Endodermal cell (in vitro differentiated cells): ENCODE measurements around the gene ARHGAP33. TPM values are rescaled to one million over a fixed set of nuclear protein-coding genes. Genes with fewer than 3 reads are reported as not detected.

Source experiments
- DNase-seq: peaks from one replicate; pipeline ENCODE4 v3.0.0-alpha.2; 2017
- H3K27ac ChIP-seq: 2 replicates; pipeline ENCODE4 v1.5.1; 2013; ENCODE audit warnings: mild to moderate bottlenecking, low read depth, low read length, moderate library complexity
- H3K27me3 ChIP-seq: 2 replicates; pipeline ENCODE4 v1.6.1; 2013; ENCODE audit warnings: mild to moderate bottlenecking, low read length, moderate library complexity; ENCODE audit not compliant: insufficient read depth, control insufficient read depth, poor library complexity, severe bottlenecking
- H3K36me3 ChIP-seq: 2 replicates; pipeline ENCODE4 v1.7.0; 2013; ENCODE audit warnings: mild to moderate bottlenecking, low read length, moderate library complexity; ENCODE audit not compliant: control insufficient read depth, insufficient read depth
- H3K4me1 ChIP-seq: one replicate; pipeline ENCODE4 v1.7.0; 2013; ENCODE audit warnings: low read length; ENCODE audit not compliant: control insufficient read depth, insufficient read depth
- H3K4me3 ChIP-seq: 2 replicates; pipeline ENCODE4 v1.5.1; 2013; ENCODE audit warnings: mild to moderate bottlenecking, low read length, moderate library complexity
- H3K9ac ChIP-seq: 2 replicates; pipeline ENCODE4 v1.6.1; 2013; ENCODE audit warnings: mild to moderate bottlenecking, low read length, moderate library complexity; ENCODE audit not compliant: poor library complexity, severe bottlenecking; ENCODE audit errors: extremely low read depth
- H3K9me3 ChIP-seq: 2 replicates; pipeline ENCODE4 v1.6.1; 2013; ENCODE audit warnings: mild to moderate bottlenecking, low read length, moderate library complexity; ENCODE audit not compliant: control insufficient read depth
- H3K27ac Mint-ChIP-seq: 2 replicates; pipeline ENCODE4 v1.8.0; 2020; ENCODE audit warnings: mixed read lengths
- H3K27me3 Mint-ChIP-seq: 2 replicates; pipeline ENCODE4 v1.8.0; 2021; ENCODE audit warnings: mild to moderate bottlenecking, mixed read lengths; ENCODE audit not compliant: insufficient read depth
- H3K36me3 Mint-ChIP-seq: 2 replicates; pipeline ENCODE4 v1.8.0; 2020; ENCODE audit warnings: low read depth, mixed read lengths
- H3K4me1 Mint-ChIP-seq: 2 replicates; pipeline ENCODE4 v1.8.0; 2020; ENCODE audit warnings: mixed read lengths
- H3K4me3 Mint-ChIP-seq: 2 replicates; pipeline ENCODE4 v1.8.0; 2020; ENCODE audit warnings: mild to moderate bottlenecking, moderate library complexity, mixed read lengths
- H3K9me3 Mint-ChIP-seq: 2 replicates; pipeline ENCODE4 v1.8.0; 2020; ENCODE audit warnings: mild to moderate bottlenecking, mixed read lengths
- CTCF ChIP-seq: fragments of 200-600 bp; sonication (generic); conservative IDR thresholded peaks from 2 replicates; pipeline ENCODE4 v1.5.0; 2021; ENCODE audit warnings: antibody characterized with exemption, mild to moderate bottlenecking
- WGBS, 2 experiments: methylation state at CpG; one replicate each; pipeline versions ENCODE4 v1.1.5 to v1.1.7; 2013; ENCODE audit warnings: missing lambda C conversion rate in 2 of 2, mixed read lengths in 1 of 2; ENCODE audit not compliant: insufficient coverage in 1 of 2, insufficient read length in 1 of 2; 5-methylcytosine and 5-hydroxymethylcytosine counted together
- total RNA-seq, 2 donors: library from RNA; stranded (reverse); fragmentation: NEBNext Ultra II Directional in 1 of 2; extraction: Animal tissue kit (Norgen Biotek cat#: 25700) in 1 of 2; gene quantifications; 2 replicates in 1 of 2; 3 replicates in 1 of 2; pipeline ENCODE4 v1.2.1, GENCODE V29; 2021

The ARHGAP33 gene
- total RNA-seq, 2 donors from 2014 or later, result 12.7 to 15.0 TPM

- no peaks in the 10 kb centered on the region for H3K36me3 ChIP-seq
- no peak for TF ChIP-seq CTCF
- peaks cover 29% of the 10 kb centered on the region for H3K27me3 Mint-ChIP-seq
Observed at GRCh38 chr19:35780058-35780457, 4.7 kb downstream of the ARHGAP33 start.

GRCh38 chr19:35780717-35781116 is 5.4 kb downstream of the ARHGAP33 start:
- Histone ChIP-seq H3K9me3 (no peaks in the 10 kb centered on the region), H3K4me1 (peaks cover 3% of the 10 kb centered on the region), H3K4me3 (no peak overlapping the region), H3K27ac (no peak overlapping the region), H3K27me3 (peaks cover 11% of the 10 kb centered on the region), H3K9ac (no peak overlapping the region), H3K36me3 (no peaks in the 10 kb centered on the region)
- Mint-ChIP-seq H3K4me3 (no peak overlapping the region), H3K27ac (no peak overlapping the region), H3K36me3 (no peaks in the 10 kb centered on the region), H3K27me3 (peaks cover 29% of the 10 kb centered on the region), H3K9me3 (no peaks in the 10 kb centered on the region), H3K4me1 (peaks cover 19% of the 10 kb centered on the region)
- DNase-seq, result no peak
- no peak for TF ChIP-seq CTCF
- 97 to 100% methylated on average over 4 to 20 of the region's 20 CpGs for WGBS, 2 experiments

More at GRCh38 chr19:35780058-35780457, 4.7 kb downstream of the ARHGAP33 start:
- Mint-ChIP-seq H3K36me3 (no peaks in the 10 kb centered on the region), H3K9me3 (no peaks in the 10 kb centered on the region), H3K4me3 (no peak overlapping the region), H3K4me1 (peaks cover 16% of the 10 kb centered on the region), H3K27ac (no peak overlapping the region)
- Histone ChIP-seq H3K9ac (no peak overlapping the region), H3K9me3 (no peaks in the 10 kb centered on the region), H3K4me3 (no peak overlapping the region), H3K4me1 (peaks cover 3% of the 10 kb centered on the region), H3K27me3 (peaks cover 11% of the 10 kb centered on the region), H3K27ac (no peak overlapping the region)
- 94 to 96% methylated on average over 15 to 16 of the region's 16 CpGs for WGBS, 2 experiments
- DNase-seq, result no peak

GRCh38 chr19:35781650-35782049 is 6.3 kb downstream of the ARHGAP33 start:
- H3K4me3 Mint-ChIP-seq, result no peak overlapping the region
- H3K4me1 Mint-ChIP-seq, result peaks cover 18% of the 10 kb centered on the region
- WGBS, 2 experiments, result 57 to 60% methylated on average over 2 to 9 of the region's 9 CpGs
- no peaks in the 10 kb centered on the region for H3K4me1 ChIP-seq
- no peak overlapping the region for H3K9ac ChIP-seq
- H3K9me3 ChIP-seq, result no peaks in the 10 kb centered on the region
- no peak overlapping the region for H3K27ac ChIP-seq
- no peak for TF ChIP-seq CTCF
- peak; percentile 77 for DNase-seq
- no peaks in the 10 kb centered on the region for H3K36me3 ChIP-seq
- peaks cover 4% of the 10 kb centered on the region for H3K27me3 ChIP-seq
- peaks cover 21% of the 10 kb centered on the region for H3K27me3 Mint-ChIP-seq
- no peaks in the 10 kb centered on the region for H3K36me3 Mint-ChIP-seq
- no peak overlapping the region for H3K4me3 ChIP-seq
- no peaks in the 10 kb centered on the region for H3K9me3 Mint-ChIP-seq
- H3K27ac Mint-ChIP-seq, result no peak overlapping the region
